ENCODE measurements around the gene ME2.

ME2 gene

DNA sequence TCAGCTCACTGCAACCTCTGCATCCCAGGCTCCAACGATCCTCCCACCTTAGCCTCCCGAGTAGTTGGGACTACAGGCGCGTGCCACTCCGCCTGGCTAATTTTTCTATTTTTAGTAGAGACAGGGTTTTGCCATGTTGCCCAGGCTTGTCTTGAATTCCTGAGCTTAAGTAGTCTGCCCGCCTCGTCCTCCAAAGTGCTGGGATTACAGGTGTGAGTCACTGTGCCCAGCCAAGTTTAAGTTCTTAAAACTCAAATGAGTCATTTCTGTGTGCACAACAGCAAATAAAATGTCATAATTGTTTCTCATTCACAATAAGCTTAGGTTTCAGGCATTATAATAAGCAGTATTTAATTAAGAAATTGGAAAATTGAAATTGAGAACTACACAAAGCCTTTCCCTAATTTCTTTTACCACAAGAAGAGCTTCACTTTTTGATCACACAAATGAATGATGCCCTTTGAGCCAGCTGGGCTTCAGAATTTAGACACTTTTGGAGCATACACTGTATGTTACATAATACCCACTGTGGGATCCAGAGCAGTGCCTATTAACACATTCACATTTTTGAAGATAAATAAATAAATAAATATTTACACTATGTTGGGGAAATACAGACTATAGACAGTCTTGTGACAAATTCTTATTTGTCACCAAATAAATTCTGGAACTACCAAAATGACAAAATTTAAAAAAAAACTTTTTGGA is 8.6 kb upstream of the ME2 start:
- Histone ChIP-seq H3K4me1 (ENCODE audit: low read length) (no peaks in the 10 kb centered on the region), H3K4me2 (ENCODE audit: low read length) (no peak overlapping the region), H3K79me2 (ENCODE audit: low read length) (no peaks in the 10 kb centered on the region), H3K27me3 (ENCODE audit: low read depth, low read length) (peaks cover 6% of the 10 kb centered on the region), H2AFZ (ENCODE audit: low read depth, low read length) (no peak overlapping the region), H3K36me3 (replicated peaks; ENCODE audit: low read depth, low read length) (no peaks in the 10 kb centered on the region), H4K20me1 (ENCODE audit: insufficient read depth, low read length) (no peaks in the 10 kb centered on the region), H3K27ac (ENCODE audit: low read length) (no peak overlapping the region), H3K9ac (ENCODE audit: low read length) (no peak overlapping the region), H3K4me3 (ENCODE audit: low read length) (no peak overlapping the region), H3K9me3 (ENCODE audit: insufficient read depth, low read length) (no peaks in the 10 kb centered on the region)
- TF ChIP-seq, protein P1, sequence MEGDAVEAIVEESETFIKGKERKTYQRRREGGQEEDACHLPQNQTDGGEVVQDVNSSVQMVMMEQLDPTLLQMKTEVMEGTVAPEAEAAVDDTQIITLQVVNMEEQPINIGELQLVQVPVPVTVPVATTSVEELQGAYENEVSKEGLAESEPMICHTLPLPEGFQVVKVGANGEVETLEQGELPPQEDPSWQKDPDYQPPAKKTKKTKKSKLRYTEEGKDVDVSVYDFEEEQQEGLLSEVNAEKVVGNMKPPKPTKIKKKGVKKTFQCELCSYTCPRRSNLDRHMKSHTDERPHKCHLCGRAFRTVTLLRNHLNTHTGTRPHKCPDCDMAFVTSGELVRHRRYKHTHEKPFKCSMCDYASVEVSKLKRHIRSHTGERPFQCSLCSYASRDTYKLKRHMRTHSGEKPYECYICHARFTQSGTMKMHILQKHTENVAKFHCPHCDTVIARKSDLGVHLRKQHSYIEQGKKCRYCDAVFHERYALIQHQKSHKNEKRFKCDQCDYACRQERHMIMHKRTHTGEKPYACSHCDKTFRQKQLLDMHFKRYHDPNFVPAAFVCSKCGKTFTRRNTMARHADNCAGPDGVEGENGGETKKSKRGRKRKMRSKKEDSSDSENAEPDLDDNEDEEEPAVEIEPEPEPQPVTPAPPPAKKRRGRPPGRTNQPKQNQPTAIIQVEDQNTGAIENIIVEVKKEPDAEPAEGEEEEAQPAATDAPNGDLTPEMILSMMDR (IDR thresholded peaks at IDR 0.05; ENCODE audit: low read depth, low read length) = no peak
- no peak for TF ChIP-seq EZH2phosphoT487 (IDR thresholded peaks at IDR 0.05; ENCODE audit: low read depth)

DNA sequence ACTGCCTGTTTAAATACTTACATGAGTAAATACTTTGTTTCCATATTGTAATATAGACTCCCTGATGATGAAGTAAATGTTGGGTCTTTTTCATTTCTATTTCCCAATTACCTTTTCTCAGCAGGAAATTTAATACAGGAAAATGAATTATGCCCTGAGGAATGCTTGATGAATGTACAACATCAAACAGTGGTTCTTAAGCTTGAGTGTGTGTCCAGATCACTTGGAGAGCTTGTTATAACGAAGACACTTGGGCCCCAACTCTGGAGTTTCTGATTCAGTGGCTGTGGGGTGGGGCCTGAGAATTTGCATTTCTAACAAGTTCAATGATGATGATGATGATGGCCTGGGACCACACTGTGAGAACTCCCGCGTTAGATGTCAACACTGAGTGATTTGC is 7.1 kb upstream of the ME2 start:
- H3K4me3 ChIP-seq (ENCODE audit: low read length) = no peak overlapping the region

DNA sequence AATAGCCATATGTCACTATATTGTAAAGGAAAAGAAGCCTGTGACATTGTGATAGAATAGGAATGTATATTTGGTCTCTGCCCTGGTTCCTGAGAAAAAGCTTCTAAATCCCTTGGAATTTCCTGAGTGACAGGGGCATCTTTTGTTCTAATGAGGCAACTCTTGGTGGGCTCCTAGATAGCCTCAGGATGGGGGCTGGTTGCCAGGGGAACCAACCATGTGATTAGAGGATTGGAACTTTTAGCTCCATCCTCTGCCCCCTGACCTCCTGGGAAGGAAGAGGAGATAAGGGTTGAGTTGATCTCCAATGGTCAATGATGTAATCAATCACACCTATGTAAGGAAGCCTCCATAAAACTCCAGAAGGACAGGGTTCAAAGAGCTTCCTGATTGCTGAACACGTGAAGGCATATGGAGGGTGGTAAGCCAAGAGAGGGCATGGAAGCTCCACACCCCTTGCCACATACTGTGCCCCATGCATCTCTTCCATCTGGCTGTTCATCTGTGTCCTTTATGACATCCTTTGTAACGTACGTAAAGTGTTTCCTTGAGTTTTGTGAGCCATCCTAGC is 2.9 kb upstream of the ME2 start:
- H3K4me3 ChIP-seq (ENCODE audit: low read length) = no peak overlapping the region
- H3K4me2 ChIP-seq (ENCODE audit: low read length) = no peak overlapping the region
- H3K9ac ChIP-seq (ENCODE audit: low read length) = no peak overlapping the region
- H3K79me2 ChIP-seq (ENCODE audit: low read length) = peaks cover 22% of the 10 kb centered on the region
- H3K9me3 ChIP-seq (ENCODE audit: insufficient read depth, low read length) = no peaks in the 10 kb centered on the region
- H3K27ac ChIP-seq (ENCODE audit: low read length) = no peak overlapping the region
- H4K20me1 ChIP-seq (ENCODE audit: insufficient read depth, low read length) = peaks cover 12% of the 10 kb centered on the region
- no peaks in the 10 kb centered on the region for H3K36me3 ChIP-seq (replicated peaks; ENCODE audit: low read depth, low read length)
- peaks cover 14% of the 10 kb centered on the region for H3K4me1 ChIP-seq (ENCODE audit: low read length)
- H3K27me3 ChIP-seq (ENCODE audit: low read depth, low read length) = peaks cover 6% of the 10 kb centered on the region
- H2AFZ ChIP-seq (ENCODE audit: low read depth, low read length) = no peak overlapping the region
- TF ChIP-seq, protein P1 (IDR thresholded peaks at IDR 0.05; ENCODE audit: low read depth, low read length) = no peak
- no peak for TF ChIP-seq EZH2phosphoT487 (IDR thresholded peaks at IDR 0.05; ENCODE audit: low read depth)

More for the DNA sequence above, 7.1 kb upstream of the ME2 start:
- no peaks in the 10 kb centered on the region for H3K9me3 ChIP-seq (ENCODE audit: insufficient read depth, low read length)
- H3K27ac ChIP-seq (ENCODE audit: low read length) = no peak overlapping the region
- TF ChIP-seq EZH2phosphoT487 (IDR thresholded peaks at IDR 0.05; ENCODE audit: low read depth) = no peak
- TF ChIP-seq, protein P1 (IDR thresholded peaks at IDR 0.05; ENCODE audit: low read depth, low read length) = no peak
- no peak overlapping the region for H3K9ac ChIP-seq (ENCODE audit: low read length)
- no peak overlapping the region for H3K4me2 ChIP-seq (ENCODE audit: low read length)
- no peaks in the 10 kb centered on the region for H3K4me1 ChIP-seq (ENCODE audit: low read length)
- peaks cover 6% of the 10 kb centered on the region for H3K27me3 ChIP-seq (ENCODE audit: low read depth, low read length)
- no peaks in the 10 kb centered on the region for H4K20me1 ChIP-seq (ENCODE audit: insufficient read depth, low read length)
- no peaks in the 10 kb centered on the region for H3K79me2 ChIP-seq (ENCODE audit: low read length)
- no peak overlapping the region for H2AFZ ChIP-seq (ENCODE audit: low read depth, low read length)
- no peaks in the 10 kb centered on the region for H3K36me3 ChIP-seq (replicated peaks; ENCODE audit: low read depth, low read length)

DNA sequence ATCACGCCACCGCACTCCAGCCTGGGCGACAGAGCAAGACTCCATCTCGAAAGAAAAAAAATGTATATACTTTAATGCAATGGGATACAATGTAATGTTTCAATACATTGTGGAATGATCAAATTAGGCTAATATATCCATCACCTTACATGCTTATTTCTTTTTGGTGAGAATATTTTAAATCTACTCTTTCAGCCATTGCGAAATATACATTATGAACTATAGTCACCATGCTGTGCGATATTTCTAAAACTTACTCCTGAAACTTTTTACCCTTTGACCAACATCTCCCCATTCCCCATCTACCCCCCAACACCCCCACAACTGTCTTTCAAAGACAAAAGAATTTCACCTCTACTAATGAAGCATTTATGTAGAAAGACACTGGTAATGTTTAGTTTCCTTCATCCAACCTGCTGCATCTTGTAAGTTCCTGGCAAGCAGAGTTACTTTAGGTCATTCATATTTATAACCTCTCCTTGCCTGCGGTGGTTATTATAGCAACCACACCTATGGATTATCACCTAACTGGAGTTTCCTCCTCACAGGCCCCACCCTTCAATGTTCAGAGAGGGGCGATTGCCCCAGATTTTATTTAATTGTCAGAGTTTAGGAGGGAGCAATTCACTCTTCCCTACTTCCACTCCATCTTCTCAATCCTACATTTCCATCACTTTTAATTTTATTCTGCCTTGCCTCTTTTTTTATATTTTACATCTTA is 1.2 kb upstream of the ME2 start:
- peaks cover 38% of the 10 kb centered on the region for H3K79me2 ChIP-seq (ENCODE audit: low read length)
- H3K4me3 ChIP-seq (ENCODE audit: low read length) = peak overlapping the region; percentile 81
- H3K4me2 ChIP-seq (ENCODE audit: low read length) = peak overlapping the region; percentile 72
- peaks cover 3% of the 10 kb centered on the region for H3K36me3 ChIP-seq (replicated peaks; ENCODE audit: low read depth, low read length)
- no peaks in the 10 kb centered on the region for H3K9me3 ChIP-seq (ENCODE audit: insufficient read depth, low read length)
- no peak for TF ChIP-seq EZH2phosphoT487 (IDR thresholded peaks at IDR 0.05; ENCODE audit: low read depth)
- TF ChIP-seq, protein P1 (IDR thresholded peaks at IDR 0.05; ENCODE audit: low read depth, low read length) = no peak
- peaks cover 6% of the 10 kb centered on the region for H3K27me3 ChIP-seq (ENCODE audit: low read depth, low read length)
- peaks cover 24% of the 10 kb centered on the region for H4K20me1 ChIP-seq (ENCODE audit: insufficient read depth, low read length)
- peak overlapping the region; percentile 83 for H3K9ac ChIP-seq (ENCODE audit: low read length)
- H2AFZ ChIP-seq (ENCODE audit: low read depth, low read length) = peak overlapping the region; percentile 80
- H3K4me1 ChIP-seq (ENCODE audit: low read length) = peaks cover 15% of the 10 kb centered on the region
- no peak overlapping the region for H3K27ac ChIP-seq (ENCODE audit: low read length)

Measured in OCI-LY3 (cell line).